GM18867 (cell line): ENCODE measurements around the gene ZBTB7C.

ENCODE experiments used
- ATAC-seq: cut with Tn5 transposase; IDR thresholded peaks from one replicate; pipeline ENCODE4 v1.9.1; 2021; ENCODE audit warnings: mild to moderate bottlenecking, moderate library complexity; ENCODE audit not compliant: unreplicated experiment

Gene ZBTB7C

GRCh38 chr18:48199399-48199798 is 209.8 kb downstream of the ZBTB7C start:
- no peak for ATAC-seq

DNA sequence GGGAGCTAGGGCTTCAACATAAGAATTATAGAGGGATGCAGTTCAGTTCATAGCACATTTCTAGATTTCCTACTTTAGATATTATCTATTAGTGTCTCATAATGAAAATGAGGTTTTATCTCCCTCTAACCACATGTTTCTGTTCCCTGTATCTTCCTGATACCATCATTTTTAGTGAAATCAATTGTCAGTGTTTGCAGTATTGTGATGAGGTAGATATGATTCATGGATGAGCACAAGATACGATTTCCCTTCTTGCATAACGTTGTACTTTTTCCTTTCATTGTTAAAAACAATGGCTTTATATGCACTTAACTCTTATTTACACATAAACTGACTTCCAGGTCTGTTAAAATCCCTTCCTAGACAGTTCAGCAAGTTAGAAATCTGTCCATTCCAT is 211.4 kb downstream of the ZBTB7C start:
- no peak for ATAC-seq

DNA sequence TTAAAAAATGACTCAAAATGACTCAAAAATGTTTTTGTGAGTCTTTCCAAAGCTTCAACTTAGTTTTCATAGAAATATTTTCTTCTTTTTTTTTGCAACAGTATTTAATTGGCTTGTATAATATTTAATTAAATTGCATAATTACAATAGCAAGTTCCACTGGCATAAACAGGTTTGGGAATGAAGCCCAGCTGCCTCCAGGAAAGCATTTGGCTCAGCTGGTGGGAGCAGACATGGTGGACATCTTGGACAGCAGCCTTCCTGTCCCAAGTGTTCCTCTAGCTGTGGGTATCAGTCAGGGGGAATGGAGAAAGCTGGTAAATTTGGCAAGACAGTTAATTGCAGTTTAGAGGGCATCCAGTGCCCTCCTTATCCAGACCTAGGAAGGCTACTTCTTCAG is 213.4 kb downstream of the ZBTB7C start:
- ATAC-seq, result no peak

GRCh38 chr18:48194591-48195181 is 214.5 kb downstream of the ZBTB7C start:
- ATAC-seq, result no peak

GRCh38 chr18:48193521-48194492 is 215.4 kb downstream of the ZBTB7C start:
- ATAC-seq, result no peak

DNA sequence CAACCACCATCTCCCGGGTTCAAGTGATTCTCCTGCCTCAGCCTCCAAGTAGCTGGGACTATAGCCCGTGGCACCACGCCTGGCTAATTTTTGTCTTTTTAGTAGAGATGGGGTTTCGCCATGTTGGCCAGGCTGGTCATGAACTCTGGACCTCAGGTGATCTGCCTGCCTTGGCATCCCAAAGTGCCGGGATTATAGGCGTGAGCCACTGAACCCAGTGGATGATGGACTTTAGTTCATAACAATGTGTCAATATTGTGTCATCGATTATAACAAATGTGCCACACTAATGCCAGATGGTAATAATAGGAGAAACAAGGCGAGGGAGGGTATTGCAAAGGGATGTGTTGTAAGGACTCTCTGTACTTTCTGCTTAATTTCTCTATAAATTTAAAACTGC is 216.6 kb downstream of the ZBTB7C start:
- no peak for ATAC-seq

DNA sequence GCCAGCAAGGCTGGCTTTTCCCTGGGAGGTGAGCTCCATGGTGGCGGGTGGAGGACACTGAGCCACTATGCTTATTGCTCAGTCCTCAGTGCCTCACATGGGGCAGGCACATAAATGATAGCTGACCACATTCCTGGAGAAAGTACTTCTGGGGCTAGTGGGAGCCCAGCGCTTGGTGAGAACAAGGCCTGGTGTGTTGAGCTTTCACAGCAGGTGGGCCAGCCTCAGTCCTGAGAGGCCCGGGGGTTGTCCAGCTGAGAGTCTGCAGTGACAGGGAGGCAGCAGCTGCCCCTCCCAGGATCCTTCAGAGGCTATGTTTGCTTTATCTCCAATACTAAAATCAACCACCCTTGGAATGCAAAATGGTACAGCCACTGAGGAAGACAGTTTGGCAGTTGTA is 217.7 kb downstream of the ZBTB7C start:
- ATAC-seq, result no peak

DNA sequence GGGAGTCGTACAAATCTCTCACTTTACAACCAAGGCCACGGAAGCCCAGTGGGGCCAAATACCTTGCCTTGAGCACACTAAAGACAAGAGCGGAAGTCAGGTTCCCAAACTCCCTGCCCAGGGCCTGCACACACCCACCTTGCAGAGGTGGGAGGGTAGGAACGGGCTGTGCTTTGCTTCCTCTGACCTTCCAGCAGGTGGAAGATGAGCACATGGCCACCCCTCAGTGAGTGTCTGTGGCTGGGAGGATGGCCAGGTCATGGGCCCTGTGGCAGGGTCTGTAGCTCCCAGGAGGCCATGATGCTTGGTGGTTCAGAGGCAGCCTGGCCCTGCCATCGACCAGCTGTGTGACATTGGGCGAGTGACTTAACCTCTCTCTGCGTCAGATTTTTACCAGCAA is 218.2 kb downstream of the ZBTB7C start:
- no peak for ATAC-seq

GRCh38 chr18:48188609-48189008 is 220.6 kb downstream of the ZBTB7C start:
- no peak for ATAC-seq

- no peak for ATAC-seq
Observed at GRCh38 chr18:48186861-48187260, 222.3 kb downstream of the ZBTB7C start.

DNA sequence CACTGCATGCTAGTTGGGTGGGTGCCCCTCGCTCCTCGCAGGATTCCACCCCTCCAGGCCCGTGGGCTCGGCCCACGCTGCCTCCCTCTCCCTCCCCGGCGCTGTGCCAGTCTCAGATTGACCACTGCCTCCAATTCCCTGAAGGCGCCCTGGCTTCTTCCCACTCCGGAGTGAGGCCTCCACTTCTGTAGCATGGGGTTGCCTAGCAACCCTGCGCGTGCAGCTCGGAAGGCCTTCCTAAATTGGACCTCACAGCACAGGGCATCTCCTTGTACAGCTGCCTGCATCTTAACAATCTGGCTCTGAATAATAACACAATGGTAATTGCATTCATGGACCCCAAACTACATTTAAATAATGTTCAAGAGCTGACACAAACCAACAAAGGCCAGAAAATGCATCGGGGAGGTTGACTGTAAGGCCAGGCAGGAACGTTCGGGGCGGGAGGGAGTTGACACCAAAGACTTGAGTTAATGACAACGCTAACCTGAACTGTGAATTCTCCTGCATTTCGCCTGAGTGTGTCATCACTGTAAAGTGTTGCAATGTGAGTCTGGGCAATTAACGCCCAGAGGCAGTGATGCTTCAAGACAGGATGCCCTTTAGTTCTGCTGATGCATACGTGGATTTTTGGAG is 222.9 kb downstream of the ZBTB7C start:
- no peak for ATAC-seq

DNA sequence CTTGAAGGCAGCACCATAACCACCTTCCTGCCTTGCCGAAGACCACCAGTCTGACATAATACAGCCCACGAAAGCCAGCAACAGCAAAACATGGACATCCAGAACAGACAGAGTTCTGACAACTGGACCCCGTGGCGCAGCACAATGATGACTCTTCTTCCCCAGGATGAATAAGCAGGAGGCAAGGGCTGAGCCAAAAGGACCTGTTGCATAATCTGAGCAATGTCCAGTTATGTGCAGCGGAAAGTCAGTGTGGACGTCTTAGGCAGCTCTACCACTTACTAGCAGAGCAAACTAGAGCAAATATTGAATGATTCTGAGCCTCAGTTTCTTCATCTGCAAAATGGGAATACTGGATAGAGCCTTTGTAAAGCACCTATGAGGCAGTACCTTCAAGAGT is 225.1 kb downstream of the ZBTB7C start:
- no peak for ATAC-seq

DNA sequence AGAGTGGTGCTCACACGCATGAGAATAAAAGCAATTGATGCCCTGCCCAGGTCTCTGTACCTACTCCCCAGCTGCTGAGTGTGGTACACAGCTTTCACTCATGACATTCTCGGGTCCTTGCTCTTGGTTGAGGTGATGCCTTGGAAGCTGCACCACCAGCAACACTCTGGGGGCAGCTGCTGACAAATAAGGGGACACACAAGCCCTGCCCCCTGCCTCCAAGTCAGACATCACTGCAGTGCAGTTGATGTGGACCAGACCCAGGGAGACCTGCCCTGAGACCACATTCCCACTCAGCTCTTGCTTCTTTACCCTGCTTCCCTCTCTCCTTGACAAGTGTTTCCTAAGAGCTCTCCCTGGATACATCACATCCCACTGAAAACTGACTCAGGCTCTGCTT is 225.6 kb downstream of the ZBTB7C start:
- no peak for ATAC-seq

DNA sequence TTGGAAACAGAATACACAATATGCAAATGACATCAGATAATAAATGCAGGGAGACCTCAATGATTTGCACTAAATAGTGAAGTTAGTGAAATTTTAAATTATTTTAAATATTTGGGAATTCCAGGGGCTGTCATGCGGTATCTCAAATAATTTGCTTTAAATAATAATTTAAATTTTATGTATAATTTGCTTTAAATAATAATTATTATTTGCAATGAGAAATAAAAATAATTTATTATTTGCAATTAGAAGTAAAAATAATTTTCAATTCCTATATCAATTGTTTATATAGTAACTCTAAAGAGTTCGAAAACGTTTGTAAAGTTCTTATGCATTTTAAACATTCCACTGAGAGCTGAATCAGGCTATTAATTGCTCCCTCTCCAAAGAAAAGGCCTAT is 226.4 kb downstream of the ZBTB7C start:
- no peak for ATAC-seq

GRCh38 chr18:48181857-48182256 is 227.3 kb downstream of the ZBTB7C start:
- no peak for ATAC-seq

DNA sequence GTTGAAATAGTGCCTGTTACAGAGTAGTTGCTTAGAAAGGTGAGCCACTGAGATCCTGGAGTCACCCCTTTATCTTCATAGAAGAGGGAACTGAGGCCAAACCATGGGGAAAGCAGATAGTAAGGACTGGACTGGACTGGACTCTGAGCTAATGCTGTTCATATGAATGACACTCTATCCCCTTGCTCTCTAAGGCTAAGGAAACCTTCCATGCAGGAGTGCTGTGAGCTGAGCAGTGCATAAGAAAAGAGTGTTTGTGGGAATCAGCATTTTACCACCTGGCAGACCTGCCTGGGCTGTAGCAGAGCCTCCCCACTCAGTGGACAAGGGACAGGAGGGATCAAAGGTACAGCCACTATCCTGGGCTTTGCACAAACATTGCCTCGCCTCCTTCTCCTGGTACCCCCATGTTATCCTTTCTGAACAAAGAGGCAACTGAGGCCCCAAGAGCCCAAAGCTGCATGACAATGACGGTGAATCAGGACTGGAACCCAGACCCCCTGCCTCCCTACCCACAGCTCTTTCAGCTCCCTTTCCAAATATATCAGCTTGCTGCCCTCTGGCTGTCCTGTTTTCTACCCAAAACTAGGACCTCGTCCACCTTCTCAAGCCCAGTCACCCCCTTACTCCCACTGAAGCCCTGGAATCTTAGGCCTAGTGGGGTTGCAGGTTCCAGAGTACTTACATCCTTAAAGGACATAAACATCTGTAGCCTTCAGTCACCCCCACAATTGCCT is 227.9 kb downstream of the ZBTB7C start:
- no peak for ATAC-seq

DNA sequence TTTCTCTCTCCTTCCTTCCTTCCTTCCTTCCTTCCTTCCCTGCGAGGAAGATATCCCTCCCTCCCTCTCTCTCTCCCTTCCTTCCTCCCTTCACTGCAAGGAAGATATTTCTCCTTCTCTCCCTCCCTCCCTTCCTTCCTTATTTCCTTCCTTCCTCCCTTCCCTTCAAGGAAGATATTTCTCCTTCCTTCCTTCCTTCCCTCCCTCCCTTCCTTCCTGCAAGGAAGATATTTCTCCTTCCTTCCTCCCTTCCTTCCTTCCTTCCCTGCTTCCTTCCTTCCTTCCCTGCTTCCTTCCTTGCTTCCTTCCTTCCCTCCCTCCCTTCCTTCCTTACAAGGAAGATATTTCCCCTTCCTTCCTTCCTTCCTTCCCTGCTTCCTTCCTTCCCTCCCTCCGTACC is 229.5 kb downstream of the ZBTB7C start:
- no peak for ATAC-seq

- no peak for ATAC-seq
Observed at GRCh38 chr18:48179001-48179400, 230.2 kb downstream of the ZBTB7C start.

DNA sequence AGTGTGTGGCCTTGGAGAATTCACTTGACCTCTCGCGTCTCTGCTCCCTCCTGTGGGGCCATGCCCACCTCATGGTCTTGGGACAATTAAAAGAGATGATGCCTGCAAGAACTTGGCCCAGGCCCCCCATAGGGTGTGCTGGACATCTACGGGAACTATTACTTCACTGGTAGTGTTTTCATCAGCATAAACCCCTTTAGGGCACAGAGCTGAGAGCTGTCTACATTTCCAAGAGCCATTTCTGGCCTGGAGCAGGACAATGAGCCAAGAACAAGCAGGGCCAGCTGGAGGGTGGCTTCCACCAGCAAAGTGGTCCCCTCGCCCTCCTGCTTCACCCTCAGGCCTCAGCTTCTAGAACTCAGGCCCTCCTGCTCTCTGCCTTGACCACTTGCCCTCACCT is 232.3 kb downstream of the ZBTB7C start:
- ATAC-seq, result no peak

GRCh38 chr18:48173557-48173956 is 235.6 kb downstream of the ZBTB7C start:
- ATAC-seq, result no peak
